HG03439 (cell line): ENCODE data around the gene GDPD5.

ENCODE experiments used
- ATAC-seq: cut with Tn5 transposase; IDR thresholded peaks from one replicate; pipeline ENCODE4 v1.9.1; 2021; ENCODE audit warnings: mild to moderate bottlenecking, moderate library complexity; ENCODE audit not compliant: unreplicated experiment

The GDPD5 gene

DNA sequence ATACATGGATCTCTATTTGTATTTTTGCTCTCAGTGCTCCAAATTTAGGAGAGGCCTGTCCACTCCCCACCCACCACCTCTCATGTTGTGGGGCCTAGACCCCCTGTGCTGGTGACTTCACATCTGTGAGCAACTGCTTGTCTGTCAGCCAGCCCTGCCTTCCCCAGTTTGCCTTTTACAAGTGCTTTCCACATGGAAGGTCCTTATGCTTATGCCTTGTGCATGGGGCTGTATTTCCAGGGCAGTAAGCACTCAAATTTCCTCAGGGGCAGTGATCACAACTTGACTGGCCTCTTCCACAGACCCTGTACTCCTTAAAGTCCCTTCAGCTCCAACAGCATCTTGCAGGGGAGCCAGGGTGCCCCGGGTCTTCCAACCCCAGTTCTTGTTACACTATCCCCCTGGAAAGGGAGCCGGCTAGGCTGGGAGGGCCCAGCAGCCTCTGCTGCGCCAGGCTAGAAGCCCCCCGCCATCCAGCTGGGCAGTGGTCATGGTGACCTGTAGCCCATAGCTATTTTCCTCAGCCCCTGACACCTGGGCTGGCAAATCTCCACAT lies 29.9 kb downstream of the GDPD5 start:
- ATAC-seq = no peak

- ATAC-seq = no peak
Observed at GRCh38 chr11:75493626-75494025, 32.1 kb downstream of the GDPD5 start.

DNA sequence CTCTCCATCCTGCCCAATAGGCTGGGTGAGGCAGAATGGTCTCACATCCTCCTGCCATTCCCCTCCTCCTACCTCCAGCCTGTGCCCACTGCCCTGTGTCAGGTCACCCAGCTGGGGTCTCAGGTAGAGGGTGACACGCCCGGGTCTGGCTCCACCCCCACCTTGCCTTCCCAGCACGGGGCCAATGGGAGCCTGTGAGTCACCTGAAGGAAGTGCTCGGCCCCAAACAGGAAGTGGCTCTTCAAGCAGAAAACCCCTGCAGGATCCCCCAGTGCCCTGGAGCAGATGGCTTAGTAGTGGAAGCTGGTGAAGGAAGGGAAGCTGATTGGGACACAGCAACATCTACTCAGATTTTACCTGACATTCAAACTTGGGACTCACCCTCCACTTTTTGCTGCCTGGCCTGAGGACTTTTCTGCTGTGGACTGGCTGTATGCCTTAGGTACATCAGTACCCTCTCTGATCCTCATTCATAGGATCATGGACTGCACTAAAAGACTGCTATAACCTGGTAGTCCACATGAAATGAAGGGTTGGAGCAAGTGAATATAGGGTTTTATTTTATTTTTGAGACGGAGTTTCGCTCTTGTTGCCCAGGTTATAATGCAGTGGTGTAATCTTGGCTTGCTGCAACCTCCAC lies 33.4 kb downstream of the GDPD5 start:
- ATAC-seq = no peak

GRCh38 chr11:75491465-75491864 lies 34.3 kb downstream of the GDPD5 start:
- ATAC-seq = no peak

- ATAC-seq = no peak
Observed at GRCh38 chr11:75490221-75491181, 35.2 kb downstream of the GDPD5 start.

DNA sequence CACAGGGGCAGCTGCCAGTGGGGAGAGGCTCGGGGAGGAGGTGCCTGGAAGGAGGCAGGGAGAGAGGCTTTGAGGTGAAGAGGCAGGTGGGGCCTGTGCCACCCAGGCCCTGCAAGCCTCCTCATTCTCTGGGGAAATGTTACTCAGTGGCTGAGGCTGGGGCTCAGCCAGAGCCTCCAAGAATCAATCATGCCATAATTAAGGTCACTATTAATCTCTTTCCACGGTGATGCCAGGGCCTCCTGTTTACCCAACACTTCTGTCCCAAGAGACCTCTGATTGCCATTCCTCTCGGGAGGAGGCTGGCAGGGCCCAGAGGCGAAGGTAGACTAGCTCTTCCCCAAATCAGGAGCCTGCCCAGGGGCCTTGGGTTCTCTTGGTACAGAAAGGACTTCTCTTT lies 38.4 kb downstream of the GDPD5 start:
- no peak for ATAC-seq

- ATAC-seq = no peak
Observed at GRCh38 chr11:75485742-75486141, 40.0 kb downstream of the GDPD5 start.

- ATAC-seq = no peak
Observed at GRCh38 chr11:75482931-75483469, 42.7 kb downstream of the GDPD5 start.

GRCh38 chr11:75481922-75482606 lies 43.7 kb downstream of the GDPD5 start:
- ATAC-seq = no peak

- no peak for ATAC-seq
Observed at GRCh38 chr11:75481223-75481921, 44.4 kb downstream of the GDPD5 start.

- no peak for ATAC-seq
Observed at GRCh38 chr11:75480185-75481175, 45.3 kb downstream of the GDPD5 start.

DNA sequence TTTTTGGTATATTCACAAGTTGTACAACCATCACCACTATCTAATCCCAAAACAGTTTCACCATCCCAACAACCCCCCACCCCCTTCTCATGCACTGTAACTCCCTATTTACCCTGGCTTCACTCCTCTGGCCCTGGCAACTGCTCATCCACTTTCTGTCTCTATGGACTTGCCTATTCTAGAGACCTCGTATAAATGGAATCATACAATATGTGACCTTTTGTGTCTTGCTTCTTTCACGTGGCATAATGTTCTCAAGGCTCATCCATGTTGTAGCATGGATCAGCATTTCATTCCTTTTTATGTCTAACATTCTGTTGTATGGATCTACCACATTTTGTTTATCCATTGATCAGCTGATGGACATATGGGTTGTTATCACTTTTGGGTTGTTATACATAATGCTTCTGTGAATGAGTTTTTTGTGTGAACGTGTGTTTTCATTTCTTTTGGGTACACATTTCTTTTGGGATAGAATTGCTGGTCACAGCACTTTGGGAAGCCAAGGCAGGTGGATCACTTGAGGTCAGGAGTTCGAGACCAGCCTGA lies 46.1 kb downstream of the GDPD5 start:
- ATAC-seq = no peak

DNA sequence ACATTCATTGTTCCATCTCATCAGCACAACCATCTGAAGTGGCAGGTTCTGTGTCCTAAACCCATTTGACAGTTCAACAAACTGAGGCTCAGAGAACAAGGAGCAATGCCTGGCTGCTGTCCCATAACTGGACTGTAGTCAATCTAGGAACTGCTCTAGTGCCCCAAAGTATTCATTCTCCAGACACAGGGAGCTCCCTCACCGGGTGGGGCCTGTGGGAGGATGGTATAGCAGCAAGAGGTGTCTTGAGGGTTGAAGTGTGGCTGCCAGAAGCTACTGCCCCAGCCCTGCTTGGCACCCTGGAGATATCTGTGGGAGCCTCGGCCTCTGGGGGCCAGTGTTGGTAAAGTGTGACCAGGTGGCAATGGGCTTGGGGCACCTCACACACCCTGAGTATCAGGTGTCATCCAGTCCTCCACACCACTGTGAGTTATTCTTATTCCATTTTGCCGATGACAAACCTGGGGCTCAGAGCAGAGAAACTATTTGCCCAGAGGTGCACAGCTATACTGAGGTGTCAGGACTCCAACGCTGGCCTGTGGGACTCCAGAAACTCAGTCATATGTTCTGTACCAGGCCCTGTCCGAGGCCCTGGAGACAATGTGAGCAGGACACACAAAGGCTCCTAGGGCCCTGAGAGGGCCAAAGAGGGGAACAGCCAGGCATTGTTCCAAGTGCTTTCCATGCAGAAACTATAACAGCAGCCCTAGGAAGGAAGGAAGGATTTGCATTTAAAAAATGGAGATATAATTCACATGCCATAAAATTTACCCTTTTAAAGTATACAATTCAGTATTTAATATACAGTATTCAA lies 46.8 kb downstream of the GDPD5 start:
- ATAC-seq = no peak

GRCh38 chr11:75477614-75477935 lies 48.2 kb downstream of the GDPD5 start:
- ATAC-seq = no peak

- ATAC-seq = no peak
Observed at GRCh38 chr11:75476739-75477613, 48.8 kb downstream of the GDPD5 start.

DNA sequence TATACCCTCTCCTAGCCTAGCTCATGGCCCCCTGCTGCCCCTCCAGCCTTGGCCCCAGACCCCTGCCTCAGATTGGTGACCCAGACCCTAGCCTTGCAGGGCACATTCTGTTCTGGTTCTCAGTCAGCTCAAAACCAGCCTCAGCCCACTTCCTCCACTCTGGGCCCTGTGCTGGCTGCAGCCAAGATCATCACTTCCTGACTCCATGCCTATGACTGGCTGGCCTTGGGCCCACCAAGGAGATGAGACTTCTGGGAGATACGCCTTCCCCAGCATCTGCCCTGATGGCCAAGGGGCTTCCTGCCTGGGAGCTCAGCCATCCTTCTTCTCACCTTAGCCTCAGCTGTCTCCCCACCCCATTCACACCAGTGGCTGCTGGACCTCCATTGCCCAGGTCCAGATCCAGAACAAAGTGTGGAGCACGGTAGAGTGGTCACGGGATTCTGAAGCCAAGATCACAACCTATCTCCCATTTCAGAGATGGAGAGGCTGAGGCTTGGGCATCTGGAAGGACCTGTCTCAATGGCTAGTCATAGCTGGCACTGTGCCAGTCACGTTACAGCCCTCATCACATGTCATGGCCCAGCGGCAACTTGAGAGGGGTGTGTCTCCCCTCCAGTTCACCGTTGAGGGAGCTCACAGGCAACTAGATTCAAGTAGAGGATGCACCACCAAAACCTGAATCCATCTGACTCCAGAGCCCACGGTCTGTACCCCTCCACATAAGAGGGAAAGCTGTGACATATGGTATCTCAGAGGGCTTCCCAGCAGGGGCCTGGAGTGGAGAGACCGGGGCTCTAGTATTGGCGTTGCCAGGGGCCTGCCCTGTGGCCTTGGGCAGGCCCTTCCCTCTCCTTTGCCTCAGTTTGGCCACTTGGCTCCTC lies 49.7 kb downstream of the GDPD5 start:
- no peak for ATAC-seq
